Neural crest cell (in vitro differentiated cells): ENCODE results near the gene SRRM3. TPM values are rescaled to one million over a fixed set of nuclear protein-coding genes. Genes with fewer than 3 reads are reported as not detected.
"Not testable (repeated sequence)": the region's sequence is repeated elsewhere in the genome, so short reads cannot be mapped to it uniquely, and the experiment has no call there.

ENCODE experiments used
- DNase-seq: peaks from one replicate; pipeline ENCODE4 v3.0.0; 2021; ENCODE audit warnings: low read depth, mixed read lengths, low spot score
- H3K27ac Mint-ChIP-seq: one replicate; pipeline ENCODE4 v1.8.0; 2021; ENCODE audit warnings: mild to moderate bottlenecking, mixed read lengths; ENCODE audit not compliant: unreplicated experiment
- H3K27me3 Mint-ChIP-seq: 2 replicates; pipeline ENCODE4 v1.8.0; 2021; ENCODE audit warnings: low read depth, mild to moderate bottlenecking, mixed read lengths
- H3K36me3 Mint-ChIP-seq: 2 replicates; pipeline ENCODE4 v1.8.0; 2021; ENCODE audit warnings: low read depth, mild to moderate bottlenecking, mixed read lengths
- H3K4me1 Mint-ChIP-seq: 2 replicates; pipeline ENCODE4 v1.8.0; 2021; ENCODE audit warnings: mixed read lengths
- H3K4me3 Mint-ChIP-seq: one replicate; pipeline ENCODE4 v1.8.0; 2021; ENCODE audit warnings: mild to moderate bottlenecking, mixed read lengths
- H3K9me3 Mint-ChIP-seq: 2 replicates; pipeline ENCODE4 v1.8.0; 2021; ENCODE audit warnings: mixed read lengths
- long read RNA-seq: library from polyadenylated mRNA; unstranded; transcript quantifications from one replicate; pipeline ENCODE4 v2.0.0, GENCODE V29; 2020
- total RNA-seq: library from RNA; stranded (reverse); gene quantifications from 2 replicates; pipeline ENCODE4 v1.2.1, GENCODE V29; 2021
- TF ChIP-seq, protein P1 (sequence below): fragments of 200-600 bp; sonication (generic); conservative IDR thresholded peaks from 2 replicates; pipeline ENCODE4 v1.5.0; 2021; ENCODE audit warnings: antibody characterized with exemption, mild to moderate bottlenecking

SRRM3 gene, protein sequence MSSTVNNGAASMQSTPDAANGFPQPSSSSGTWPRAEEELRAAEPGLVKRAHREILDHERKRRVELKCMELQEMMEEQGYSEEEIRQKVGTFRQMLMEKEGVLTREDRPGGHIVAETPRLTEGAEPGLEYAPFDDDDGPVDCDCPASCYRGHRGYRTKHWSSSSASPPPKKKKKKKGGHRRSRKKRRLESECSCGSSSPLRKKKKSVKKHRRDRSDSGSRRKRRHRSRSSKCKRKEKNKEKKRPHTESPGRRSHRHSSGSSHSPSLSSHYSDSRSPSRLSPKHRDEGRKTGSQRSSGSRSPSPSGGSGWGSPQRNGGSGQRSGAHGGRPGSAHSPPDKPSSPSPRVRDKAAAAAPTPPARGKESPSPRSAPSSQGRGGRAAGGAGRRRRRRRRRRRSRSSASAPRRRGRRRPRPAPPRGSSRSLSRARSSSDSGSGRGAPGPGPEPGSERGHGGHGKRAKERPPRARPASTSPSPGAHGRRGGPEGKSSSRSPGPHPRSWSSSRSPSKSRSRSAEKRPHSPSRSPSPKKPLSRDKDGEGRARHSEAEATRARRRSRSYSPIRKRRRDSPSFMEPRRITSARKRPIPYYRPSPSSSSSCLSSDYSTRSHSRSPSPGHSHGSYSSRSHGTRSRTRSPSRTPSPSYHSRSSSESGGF
- total RNA-seq, result 4.6 and 4.9 TPM in 2 replicates
- long read RNA-seq, partial matches to known transcripts, result 1 of 1 reads
- long read RNA-seq, other reads (novel, unspliced or antisense), result 0 of 1 reads

- peak; percentile 91 for DNase-seq
- TF ChIP-seq, protein P1, sequence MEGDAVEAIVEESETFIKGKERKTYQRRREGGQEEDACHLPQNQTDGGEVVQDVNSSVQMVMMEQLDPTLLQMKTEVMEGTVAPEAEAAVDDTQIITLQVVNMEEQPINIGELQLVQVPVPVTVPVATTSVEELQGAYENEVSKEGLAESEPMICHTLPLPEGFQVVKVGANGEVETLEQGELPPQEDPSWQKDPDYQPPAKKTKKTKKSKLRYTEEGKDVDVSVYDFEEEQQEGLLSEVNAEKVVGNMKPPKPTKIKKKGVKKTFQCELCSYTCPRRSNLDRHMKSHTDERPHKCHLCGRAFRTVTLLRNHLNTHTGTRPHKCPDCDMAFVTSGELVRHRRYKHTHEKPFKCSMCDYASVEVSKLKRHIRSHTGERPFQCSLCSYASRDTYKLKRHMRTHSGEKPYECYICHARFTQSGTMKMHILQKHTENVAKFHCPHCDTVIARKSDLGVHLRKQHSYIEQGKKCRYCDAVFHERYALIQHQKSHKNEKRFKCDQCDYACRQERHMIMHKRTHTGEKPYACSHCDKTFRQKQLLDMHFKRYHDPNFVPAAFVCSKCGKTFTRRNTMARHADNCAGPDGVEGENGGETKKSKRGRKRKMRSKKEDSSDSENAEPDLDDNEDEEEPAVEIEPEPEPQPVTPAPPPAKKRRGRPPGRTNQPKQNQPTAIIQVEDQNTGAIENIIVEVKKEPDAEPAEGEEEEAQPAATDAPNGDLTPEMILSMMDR, result peak; percentile 70
- Mint-ChIP-seq H3K4me3 (peak within 1 kb of the TSS; percentile 38), H3K4me1 (no peaks in the 10 kb centered on the region), H3K36me3 (no peaks in the 10 kb centered on the region), H3K27me3 (peaks cover 34% of the 10 kb centered on the region), H3K9me3 (no peaks in the 10 kb centered on the region), H3K27ac (no peak within 1 kb of the TSS)
These were observed at the start of gene SRRM3 for GRCh38 chr7:76201732-76202665. TSS of gene SRRM3 (plus strand) at chr7:76201896. CDS start at chr7:76235067, 33,171 bp downstream.

DNA sequence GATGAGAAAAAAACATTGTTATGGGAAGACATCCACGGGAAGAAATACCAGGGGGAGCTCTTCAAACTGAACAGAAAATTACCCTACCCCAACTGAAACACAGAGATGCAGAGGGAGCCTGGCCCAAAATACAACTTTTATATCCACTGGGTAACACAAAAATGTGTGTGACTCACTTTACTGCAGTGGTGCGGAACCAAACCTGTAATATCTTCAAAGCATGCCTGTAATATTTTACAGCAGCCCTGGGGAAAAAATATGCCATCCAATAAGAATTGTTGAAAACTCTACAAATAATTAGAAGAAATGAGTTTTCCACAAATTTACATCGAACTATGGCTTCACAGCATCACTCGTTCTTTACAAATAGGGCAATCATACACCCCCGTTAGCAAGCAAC lies 49.8 kb upstream of the SRRM3 start:
- H3K36me3 Mint-ChIP-seq, result no peaks in the 10 kb centered on the region
- TF ChIP-seq, protein P1, result no peak

DNA sequence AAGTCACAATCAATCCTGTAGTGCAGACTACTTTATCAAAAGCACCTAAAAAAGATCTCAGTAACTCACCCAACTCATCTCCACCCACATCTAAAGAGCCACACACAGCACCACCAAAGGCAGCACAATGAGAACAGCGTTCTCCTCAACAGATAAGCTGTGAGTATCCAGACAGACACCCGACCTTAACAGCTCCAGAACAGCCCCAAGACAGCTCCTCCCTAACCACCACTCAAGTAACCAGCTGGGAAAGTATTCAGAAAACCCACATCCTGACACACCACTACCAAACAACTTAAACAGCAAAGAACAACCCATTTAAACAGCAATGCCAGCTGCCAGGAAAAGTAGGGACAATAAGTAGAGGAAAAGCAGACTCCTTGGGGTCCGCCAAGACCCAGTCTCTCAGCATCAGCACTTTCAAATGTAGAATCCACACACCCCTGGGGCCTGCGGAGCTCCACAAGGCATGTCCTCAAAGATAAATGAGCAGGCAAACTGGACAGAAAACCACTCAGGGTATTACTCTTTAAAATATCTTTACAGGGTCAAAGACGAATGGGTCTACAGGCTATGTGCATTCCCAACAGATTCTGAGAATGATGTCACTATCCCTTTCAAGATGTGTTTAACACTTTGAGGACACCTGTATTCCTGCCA lies 48.0 kb upstream of the SRRM3 start:
- H3K9me3 Mint-ChIP-seq, DNase-seq, H3K27me3 Mint-ChIP-seq, H3K36me3 Mint-ChIP-seq, H3K4me1 Mint-ChIP-seq, H3K4me3 Mint-ChIP-seq: not testable (repeated sequence)
- H3K27ac Mint-ChIP-seq, result peak overlapping the region; percentile 14

More for the DNA sequence above, 49.8 kb upstream of the SRRM3 start:
- DNase-seq, result no peak
- no peaks in the 10 kb centered on the region for H3K27me3 Mint-ChIP-seq
- H3K4me3 Mint-ChIP-seq, result no peak overlapping the region
- H3K9me3 Mint-ChIP-seq, result no peaks in the 10 kb centered on the region
- no peaks in the 10 kb centered on the region for H3K4me1 Mint-ChIP-seq
- no peak overlapping the region for H3K27ac Mint-ChIP-seq

DNA sequence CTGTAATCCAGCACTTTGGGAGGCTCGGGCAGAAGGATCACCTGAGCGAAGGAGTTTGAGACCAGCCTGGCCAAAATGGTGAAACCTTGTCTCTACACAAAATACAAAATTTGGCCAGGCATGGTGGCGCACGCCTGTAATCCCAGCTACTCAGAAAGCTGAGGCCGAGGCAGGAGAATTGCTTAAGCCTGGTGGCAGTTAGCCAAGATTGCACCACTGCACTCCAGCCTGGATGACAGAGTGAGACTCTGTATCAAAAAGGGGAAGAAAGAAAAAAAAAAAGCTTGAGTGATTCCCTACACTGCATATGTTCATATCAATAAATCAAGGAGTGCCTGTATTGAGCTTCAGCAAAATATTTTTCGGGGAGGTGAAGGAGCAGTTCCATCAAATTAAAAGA lies 45.8 kb upstream of the SRRM3 start:
- H3K36me3 Mint-ChIP-seq, result no peaks in the 10 kb centered on the region

GRCh38 chr7:76156992-76157685 lies 44.6 kb upstream of the SRRM3 start:
- not testable (repeated sequence) for H3K9me3 Mint-ChIP-seq, H3K27ac Mint-ChIP-seq, H3K4me3 Mint-ChIP-seq, DNase-seq, H3K4me1 Mint-ChIP-seq, H3K36me3 Mint-ChIP-seq, H3K27me3 Mint-ChIP-seq

More for the DNA sequence above, 45.8 kb upstream of the SRRM3 start:
- H3K4me3 Mint-ChIP-seq, result no peak overlapping the region
- H3K9me3 Mint-ChIP-seq, result no peaks in the 10 kb centered on the region
- TF ChIP-seq, protein P1, result no peak
- H3K27ac Mint-ChIP-seq, result no peak overlapping the region
- no peak for DNase-seq
- H3K27me3 Mint-ChIP-seq, result no peaks in the 10 kb centered on the region
- no peaks in the 10 kb centered on the region for H3K4me1 Mint-ChIP-seq

DNA sequence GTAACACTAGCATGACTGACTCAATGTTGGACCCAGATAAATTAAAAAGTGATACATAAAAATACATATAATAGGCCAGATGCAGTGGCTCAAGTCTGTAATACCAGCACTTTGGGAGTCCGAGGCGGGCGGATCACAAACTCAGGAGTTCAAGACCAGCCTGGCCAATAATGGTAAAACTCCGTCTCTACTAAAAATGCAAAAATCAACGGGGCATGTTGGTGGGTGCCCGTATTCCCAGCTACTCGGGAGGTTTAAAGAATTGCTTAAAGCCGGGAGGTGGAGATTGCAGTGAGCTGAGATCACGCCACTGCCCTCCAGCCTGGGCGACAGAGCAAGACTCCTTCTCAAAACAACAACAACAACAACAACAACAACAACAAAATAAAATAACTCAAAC lies 43.3 kb upstream of the SRRM3 start:
- not testable (repeated sequence) for H3K4me3 Mint-ChIP-seq, H3K9me3 Mint-ChIP-seq, H3K27ac Mint-ChIP-seq

GRCh38 chr7:76162416-76163170 lies 39.1 kb upstream of the SRRM3 start:
- peak overlapping the region; percentile 66 for H3K4me3 Mint-ChIP-seq
- not testable (repeated sequence) for DNase-seq, H3K36me3 Mint-ChIP-seq, H3K9me3 Mint-ChIP-seq, H3K27me3 Mint-ChIP-seq
- H3K4me1 Mint-ChIP-seq, result peaks cover 19% of the 10 kb centered on the region
- peak overlapping the region; percentile 96 for H3K27ac Mint-ChIP-seq

More for the DNA sequence above, 43.3 kb upstream of the SRRM3 start:
- not testable (repeated sequence) for H3K36me3 Mint-ChIP-seq, H3K4me1 Mint-ChIP-seq, H3K27me3 Mint-ChIP-seq, DNase-seq

DNA sequence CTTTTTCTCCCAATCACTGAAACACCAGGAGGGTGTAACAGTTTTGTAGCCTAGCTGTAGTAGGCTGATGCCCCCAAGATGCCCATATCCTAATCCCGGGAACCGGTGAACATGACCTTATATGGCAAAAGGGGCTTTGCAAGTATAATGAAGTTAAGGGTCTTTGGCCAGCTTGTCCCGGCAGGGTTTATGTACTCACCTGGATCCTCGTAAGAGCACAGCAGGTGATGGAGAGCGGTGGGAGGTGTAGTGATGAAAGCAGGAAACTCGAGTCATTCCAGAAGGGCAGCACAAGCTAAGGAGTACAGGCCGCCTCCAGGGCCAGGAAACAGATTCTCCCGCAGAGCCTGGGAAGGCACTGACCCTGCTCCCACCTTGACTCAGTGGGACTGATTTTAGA lies 37.9 kb upstream of the SRRM3 start:
- peak overlapping the region; percentile 51 for H3K4me3 Mint-ChIP-seq
- H3K9me3 Mint-ChIP-seq, DNase-seq: not testable (repeated sequence)

More for the DNA sequence above, 37.9 kb upstream of the SRRM3 start:
- peak overlapping the region; percentile 53 for H3K27ac Mint-ChIP-seq
- H3K36me3 Mint-ChIP-seq, H3K27me3 Mint-ChIP-seq: not testable (repeated sequence)
- H3K4me1 Mint-ChIP-seq, result peaks cover 19% of the 10 kb centered on the region
